HUES6 (cell line): ENCODE measurements around the gene NUAK1.

ENCODE experiments used
- H3K27ac ChIP-seq: 2 replicates; pipeline ENCODE4 v1.7.0; 2013; ENCODE audit warnings: low read depth, mild to moderate bottlenecking, low read length, inconsistent platforms
- H3K27me3 ChIP-seq: 2 replicates; pipeline ENCODE4 v1.6.1; 2013; ENCODE audit warnings: low read length; ENCODE audit not compliant: control insufficient read depth, insufficient read depth
- H3K36me3 ChIP-seq: 2 replicates; pipeline ENCODE4 v1.6.1; 2013; ENCODE audit warnings: low read length; ENCODE audit not compliant: control insufficient read depth, insufficient read depth
- H3K4me1 ChIP-seq: 2 replicates; pipeline ENCODE4 v1.6.1; 2013; ENCODE audit warnings: low read length; ENCODE audit not compliant: control insufficient read depth, insufficient read depth
- H3K4me3 ChIP-seq: 2 replicates; pipeline ENCODE4 v1.5.1; 2013; ENCODE audit warnings: low read depth, low read length
- H3K9ac ChIP-seq: one replicate; pipeline ENCODE4 v1.6.1; 2013; ENCODE audit warnings: mild to moderate bottlenecking, low read length
- H3K9me3 ChIP-seq: 2 replicates; pipeline ENCODE4 v1.6.1; 2013; ENCODE audit warnings: low read depth, low read length; ENCODE audit not compliant: control insufficient read depth, insufficient read depth

Gene NUAK1

DNA sequence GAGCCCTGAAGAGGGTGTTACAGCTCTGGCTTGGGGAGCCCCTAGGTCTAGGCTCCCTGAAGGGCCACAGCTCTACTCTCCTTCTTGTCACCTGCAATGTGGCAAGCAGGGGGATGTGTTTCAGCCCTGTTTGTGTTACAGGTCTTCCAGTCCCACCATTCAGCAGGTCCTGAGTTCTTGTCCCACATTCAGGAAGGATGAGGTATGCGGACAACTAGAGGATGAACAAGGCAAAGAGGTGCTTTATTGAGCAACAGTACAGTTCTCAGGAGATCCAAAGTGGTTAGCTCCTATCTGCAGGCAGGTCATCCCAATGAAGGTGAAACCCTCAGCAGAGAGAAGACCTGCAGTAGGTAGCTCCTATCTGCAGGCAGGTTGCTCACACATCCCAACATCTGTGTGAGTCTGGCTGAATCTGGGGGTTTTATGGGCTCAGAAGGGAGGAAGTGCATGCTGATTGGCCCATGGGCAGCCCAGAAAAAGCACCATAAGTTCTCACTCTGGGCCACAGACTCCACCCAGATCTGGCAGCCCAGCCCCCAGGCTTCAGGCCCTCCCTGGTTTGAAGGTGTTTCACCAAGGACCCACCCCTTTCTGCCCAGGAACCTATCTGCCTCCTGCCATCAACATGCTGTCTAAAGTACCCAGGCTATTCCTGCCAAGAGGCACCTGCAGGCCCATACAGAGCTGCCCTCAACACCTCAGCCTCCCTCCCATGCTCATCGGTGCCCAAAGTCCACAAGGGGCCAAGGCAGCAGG is 98.9 kb downstream of the NUAK1 start:
- no peaks in the 10 kb centered on the region for H3K4me1 ChIP-seq
- H3K27me3 ChIP-seq = no peaks in the 10 kb centered on the region
- H3K27ac ChIP-seq = no peak overlapping the region
- peaks cover 7% of the 10 kb centered on the region; the same call in 1 of the 2 replicates for H3K9me3 ChIP-seq
- no peaks in the 10 kb centered on the region for H3K36me3 ChIP-seq
- no peak overlapping the region for H3K4me3 ChIP-seq
- no peak overlapping the region for H3K9ac ChIP-seq

DNA sequence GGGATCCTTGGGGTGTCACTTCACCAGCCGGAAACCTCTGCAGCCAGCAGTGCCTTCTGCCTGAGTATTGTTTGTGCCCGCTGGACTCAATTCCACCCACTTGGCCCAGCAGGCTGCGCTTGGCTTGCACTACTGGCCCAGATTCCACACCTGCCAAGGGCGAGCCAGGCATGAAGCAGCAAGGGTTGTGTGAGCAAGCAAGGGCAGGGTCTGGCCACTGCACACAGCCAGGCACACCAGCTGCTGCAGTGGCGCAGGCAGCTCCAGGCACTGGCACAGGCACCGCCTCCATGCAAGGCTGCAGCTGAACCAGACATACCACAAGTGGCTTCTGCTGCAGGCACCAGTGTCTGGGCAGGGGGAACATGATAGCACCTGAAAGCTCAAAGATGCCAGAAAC is 99.5 kb downstream of the NUAK1 start:
- H3K9me3 ChIP-seq = peaks cover 7% of the 10 kb centered on the region; the same call in 1 of the 2 replicates
- H3K4me3 ChIP-seq = no peak overlapping the region
- no peak overlapping the region for H3K9ac ChIP-seq
- H3K27me3 ChIP-seq = no peaks in the 10 kb centered on the region
- no peaks in the 10 kb centered on the region for H3K4me1 ChIP-seq
- no peaks in the 10 kb centered on the region for H3K36me3 ChIP-seq
- no peak overlapping the region for H3K27ac ChIP-seq

DNA sequence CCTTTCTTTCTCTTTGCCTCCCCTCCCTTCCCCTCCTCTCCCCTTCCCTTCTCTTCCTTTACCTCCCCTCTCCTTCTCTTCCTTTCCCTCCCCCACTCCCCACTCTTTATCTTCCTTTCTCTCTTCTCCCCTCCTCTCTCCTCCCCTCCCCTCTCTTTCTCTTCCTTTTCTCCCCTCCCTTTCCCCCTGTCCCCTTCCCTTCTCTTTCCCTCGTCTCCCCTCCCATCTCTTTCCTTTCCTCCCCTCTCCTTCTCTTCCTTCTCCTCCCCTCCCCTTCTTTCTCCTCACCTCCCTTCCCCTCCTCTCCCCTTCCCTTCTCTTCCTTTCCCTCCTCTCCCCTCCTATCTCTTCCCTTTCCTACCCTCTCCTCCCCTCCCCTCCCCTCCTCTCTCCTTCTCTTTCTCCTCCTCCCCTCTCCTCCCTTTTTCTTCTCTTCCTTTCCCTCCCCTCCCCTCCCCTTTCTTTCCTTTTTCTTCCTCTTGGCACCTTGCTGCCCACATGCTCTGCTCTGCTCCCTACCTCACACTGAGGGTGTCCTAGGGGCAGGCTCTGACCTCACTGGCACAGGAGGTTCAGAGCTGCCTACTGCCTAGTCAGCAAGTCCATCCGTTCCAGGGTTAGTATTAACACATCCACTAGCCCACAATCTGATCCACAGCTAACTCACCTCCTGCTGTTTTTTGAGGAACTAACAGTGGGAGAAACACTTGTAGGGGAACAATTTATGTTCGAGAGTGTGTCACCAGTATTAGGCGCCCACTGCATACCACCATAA is 101.0 kb downstream of the NUAK1 start:
- Histone ChIP-seq H3K36me3 (no peaks in the 10 kb centered on the region), H3K4me3 (no peak overlapping the region), H3K9me3 (peaks cover 7% of the 10 kb centered on the region; the same call in 1 of the 2 replicates), H3K4me1 (peaks cover 6% of the 10 kb centered on the region; the same call in 1 of the 2 replicates), H3K27ac (no peak overlapping the region), H3K27me3 (no peaks in the 10 kb centered on the region), H3K9ac (no peak overlapping the region)

DNA sequence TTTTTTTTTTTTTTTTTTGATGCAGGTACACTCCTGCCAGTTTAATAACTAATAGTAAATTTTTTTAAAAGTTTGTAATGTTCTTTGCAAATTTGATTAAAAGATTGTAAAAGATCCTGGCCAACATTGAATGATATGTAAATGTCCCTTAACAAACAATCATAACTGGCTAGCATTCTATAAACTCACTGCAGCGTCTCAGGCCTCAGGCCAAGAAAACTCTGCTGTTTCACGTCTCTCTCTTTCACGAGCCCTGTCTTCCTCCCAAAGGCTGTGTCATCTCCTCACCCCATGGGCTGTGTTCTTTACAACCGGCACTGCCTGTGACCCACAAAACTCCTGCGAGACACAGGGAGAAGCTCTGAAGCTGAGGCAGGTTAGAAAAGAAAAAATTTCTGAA is 103.3 kb downstream of the NUAK1 start:
- Histone ChIP-seq H3K36me3 (no peaks in the 10 kb centered on the region), H3K9ac (no peak overlapping the region), H3K9me3 (peaks cover 7% of the 10 kb centered on the region; the same call in 1 of the 2 replicates), H3K27ac (no peak overlapping the region), H3K27me3 (no peaks in the 10 kb centered on the region), H3K4me3 (no peak overlapping the region), H3K4me1 (peaks cover 13% of the 10 kb centered on the region; the same call in 1 of the 2 replicates)

DNA sequence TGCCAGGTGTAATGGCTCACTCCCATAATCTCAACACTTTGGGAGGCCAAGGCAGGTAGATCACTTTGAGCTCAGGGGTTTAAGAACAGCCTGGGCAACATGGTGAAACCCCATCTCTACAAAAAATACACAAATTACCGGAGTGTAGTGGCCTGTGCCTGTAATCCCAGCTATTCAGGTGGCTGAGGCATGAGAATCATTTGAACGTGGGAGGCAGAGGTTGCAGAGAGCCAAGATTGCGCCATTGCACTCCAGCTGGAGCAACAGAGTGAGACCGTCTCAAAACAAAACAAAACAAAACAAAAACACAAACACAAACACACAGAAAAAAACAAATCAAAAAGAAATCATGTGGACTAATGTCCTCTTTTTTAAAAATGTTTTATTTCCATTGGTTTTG is 104.4 kb downstream of the NUAK1 start:
- Histone ChIP-seq H3K27me3 (no peaks in the 10 kb centered on the region), H3K4me1 (peaks cover 18% of the 10 kb centered on the region; the same call in 1 of the 2 replicates), H3K9me3 (peaks cover 7% of the 10 kb centered on the region; the same call in 1 of the 2 replicates), H3K9ac (no peak overlapping the region), H3K4me3 (no peak overlapping the region), H3K36me3 (no peaks in the 10 kb centered on the region), H3K27ac (no peak overlapping the region)

DNA sequence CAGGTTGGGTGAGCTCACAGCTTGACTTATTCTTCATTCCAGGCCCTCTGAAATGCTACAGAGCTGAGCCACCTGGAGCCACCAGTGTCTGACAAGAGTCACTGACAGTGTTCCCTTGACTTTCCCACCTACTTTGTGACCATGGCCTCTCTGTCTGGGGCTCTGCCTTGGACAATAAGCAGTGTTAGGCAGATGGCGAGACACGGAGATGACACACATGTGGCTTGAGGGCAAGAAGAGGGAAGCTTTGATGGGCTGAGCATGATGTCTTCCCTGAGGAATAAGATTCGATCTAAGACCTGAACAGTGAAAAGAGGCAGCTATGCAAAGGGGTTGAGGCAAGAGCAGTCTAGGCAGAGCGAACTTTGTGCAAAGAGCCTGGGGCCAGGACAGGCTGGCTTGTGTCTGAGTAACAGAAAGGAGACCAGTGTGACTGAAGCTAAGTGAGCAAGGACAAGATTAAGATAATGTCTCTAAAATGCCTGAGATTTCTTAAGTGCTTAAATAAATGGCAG is 105.5 kb downstream of the NUAK1 start:
- no peak overlapping the region for H3K27ac ChIP-seq
- no peak overlapping the region for H3K4me3 ChIP-seq
- H3K9ac ChIP-seq = no peak overlapping the region
- H3K36me3 ChIP-seq = no peaks in the 10 kb centered on the region
- H3K9me3 ChIP-seq = peaks cover 7% of the 10 kb centered on the region; the same call in 1 of the 2 replicates
- H3K4me1 ChIP-seq = peaks cover 20% of the 10 kb centered on the region; the same call in 1 of the 2 replicates
- no peaks in the 10 kb centered on the region for H3K27me3 ChIP-seq

DNA sequence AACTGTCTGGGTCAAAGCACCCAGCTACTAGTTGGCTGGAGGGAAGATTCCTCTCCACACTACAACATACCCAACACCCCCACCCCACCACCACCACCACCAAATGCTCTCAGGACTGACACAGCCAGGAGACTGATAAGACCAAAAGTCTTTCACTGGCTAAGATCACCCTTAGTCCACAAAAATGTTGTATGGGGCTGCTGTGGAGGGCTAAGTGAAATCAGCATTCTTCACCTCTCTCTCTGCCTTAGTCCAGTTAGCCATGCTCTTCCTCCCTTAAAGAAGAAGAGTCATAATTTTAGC is 106.2 kb downstream of the NUAK1 start:
- Histone ChIP-seq H3K4me3 (no peak overlapping the region), H3K27me3 (no peaks in the 10 kb centered on the region), H3K9ac (no peak overlapping the region), H3K27ac (no peak overlapping the region), H3K4me1 (peaks cover 20% of the 10 kb centered on the region; the same call in 1 of the 2 replicates), H3K9me3 (peaks cover 7% of the 10 kb centered on the region; the same call in 1 of the 2 replicates), H3K36me3 (no peaks in the 10 kb centered on the region)

DNA sequence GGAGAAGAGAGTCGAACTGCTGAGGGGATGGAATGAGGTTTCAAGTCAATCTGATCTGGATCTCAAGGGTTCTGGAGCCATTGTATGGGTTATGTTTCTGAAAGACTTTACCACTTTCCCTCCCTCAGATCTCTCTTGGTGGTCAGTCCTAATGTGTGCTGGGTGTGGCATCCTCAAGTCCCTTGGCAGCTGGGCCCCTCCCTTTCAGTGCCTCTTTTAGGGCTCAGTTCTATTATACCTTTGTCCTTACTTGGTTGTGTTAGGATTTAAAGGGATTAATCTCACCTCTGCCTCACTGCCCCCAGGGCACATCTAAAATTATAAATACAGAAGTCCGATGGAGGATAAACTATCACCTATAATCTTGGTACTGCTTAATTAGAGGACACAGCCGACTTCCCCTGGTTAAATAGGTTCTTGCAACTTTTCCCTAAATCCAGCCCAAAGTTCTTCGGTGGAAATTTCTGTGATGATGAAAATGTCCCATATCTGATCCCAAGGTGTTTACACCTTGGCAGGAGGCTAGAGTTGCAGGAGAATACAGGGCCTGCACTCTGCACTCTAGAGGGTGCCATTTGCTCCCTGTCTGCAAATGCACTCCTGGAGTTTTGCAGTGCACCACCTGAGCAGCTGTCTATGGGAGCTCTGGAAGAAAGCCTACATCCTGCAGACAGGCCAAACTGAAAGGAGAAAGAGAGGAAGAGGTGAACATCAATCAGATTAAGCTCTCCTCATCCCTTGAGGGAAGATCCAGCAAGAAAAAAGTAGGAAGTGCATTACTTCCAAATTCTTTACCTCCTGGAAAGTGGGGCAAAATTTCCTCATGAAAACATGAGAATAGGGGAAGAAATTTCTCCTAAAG is 106.8 kb downstream of the NUAK1 start:
- Histone ChIP-seq H3K9me3 (peaks cover 7% of the 10 kb centered on the region; the same call in 1 of the 2 replicates), H3K4me1 (peaks cover 20% of the 10 kb centered on the region; the same call in 1 of the 2 replicates), H3K4me3 (no peak overlapping the region), H3K27ac (no peak overlapping the region), H3K36me3 (no peaks in the 10 kb centered on the region), H3K9ac (no peak overlapping the region), H3K27me3 (no peaks in the 10 kb centered on the region)

DNA sequence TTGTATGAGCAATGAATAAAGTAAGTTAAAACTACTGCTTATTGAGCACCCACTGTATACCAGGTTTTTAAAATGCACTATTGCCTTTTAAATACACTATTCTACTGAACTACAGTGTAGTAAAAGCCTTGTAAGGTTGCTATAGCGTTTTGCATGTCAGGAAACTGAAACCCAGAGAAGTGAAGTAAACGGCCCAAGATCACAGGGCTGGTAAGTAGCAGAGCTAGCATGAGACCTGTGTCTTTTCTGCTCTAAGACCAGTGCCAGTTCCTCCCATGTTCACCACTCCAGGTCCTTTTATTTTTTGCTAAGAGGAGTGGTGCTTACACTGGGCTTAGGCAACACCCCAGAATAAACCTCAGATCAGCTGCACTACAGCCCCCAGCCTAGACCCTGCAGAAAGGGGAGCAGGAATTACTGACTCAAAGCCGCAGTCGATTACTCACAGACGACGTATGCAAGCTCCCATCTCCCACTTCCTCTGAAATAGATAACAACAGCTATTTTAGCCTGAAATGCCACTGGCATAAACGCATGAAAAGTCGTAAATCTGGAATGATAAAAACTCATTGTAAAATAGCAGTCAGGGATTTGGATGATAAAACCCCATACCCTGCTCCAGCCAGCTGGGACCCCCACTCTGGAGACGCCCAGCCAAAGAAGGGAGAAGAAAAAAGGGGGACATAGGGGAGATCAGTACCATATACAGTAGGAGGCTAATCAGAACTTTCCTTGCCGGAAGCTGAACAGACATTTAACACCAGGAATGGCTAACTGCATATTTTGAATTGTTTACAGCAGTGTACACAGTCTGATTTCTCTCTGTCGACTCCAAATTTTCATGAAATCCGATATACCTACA is 108.3 kb downstream of the NUAK1 start:
- H3K4me1 ChIP-seq = peaks cover 20% of the 10 kb centered on the region; the same call in 1 of the 2 replicates
- H3K9me3 ChIP-seq = no peaks in the 10 kb centered on the region
- no peak overlapping the region for H3K4me3 ChIP-seq
- peak overlapping the region; percentile 14 for H3K9ac ChIP-seq
- H3K36me3 ChIP-seq = no peaks in the 10 kb centered on the region
- H3K27me3 ChIP-seq = no peaks in the 10 kb centered on the region
- no peak overlapping the region for H3K27ac ChIP-seq

DNA sequence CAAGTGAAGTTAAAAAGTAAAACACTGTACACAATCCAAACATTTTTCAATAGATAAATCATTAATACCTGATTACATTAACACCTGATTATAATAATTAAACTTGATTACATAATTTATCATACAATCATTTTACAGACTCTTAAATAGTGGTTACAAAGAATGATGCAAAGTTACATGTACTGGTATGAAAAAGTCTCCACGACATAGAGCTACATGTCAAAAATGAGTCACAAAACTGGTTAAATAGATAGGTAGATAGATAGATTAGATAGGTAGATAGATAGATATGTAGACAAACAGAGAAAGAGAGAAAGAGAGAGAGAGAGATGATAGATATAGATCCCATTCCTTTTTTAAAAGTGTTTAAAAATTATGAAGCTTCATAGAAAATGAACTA is 109.2 kb downstream of the NUAK1 start:
- H3K4me3 ChIP-seq = no peak overlapping the region
- H3K27me3 ChIP-seq = no peaks in the 10 kb centered on the region
- H3K9me3 ChIP-seq = no peaks in the 10 kb centered on the region
- no peak overlapping the region for H3K27ac ChIP-seq
- peaks cover 20% of the 10 kb centered on the region; the same call in 1 of the 2 replicates for H3K4me1 ChIP-seq
- no peaks in the 10 kb centered on the region for H3K36me3 ChIP-seq
- no peak overlapping the region for H3K9ac ChIP-seq
